H9 (cell line): ENCODE data around the gene GLI2. TPM values are rescaled to one million over a fixed set of nuclear protein-coding genes. Genes with fewer than 3 reads are reported as not detected.
A peak's percentile ranks its signal among the peaks of the same experiment; 100 is the strongest.

Source experiments
- DNase-seq: peaks from one replicate; pipeline ENCODE4 v3.0.0-alpha.2; 2017
- H2AFZ ChIP-seq: one replicate; pipeline ENCODE4 v1.6.1; 2013; ENCODE audit warnings: mild to moderate bottlenecking, low read length, control low read depth, moderate library complexity
- H2AK5ac ChIP-seq: 2 replicates; pipeline ENCODE4 v1.6.1; 2013; ENCODE audit warnings: low read length, control low read depth, mixed read lengths; ENCODE audit not compliant: insufficient read length
- H2BK120ac ChIP-seq: one replicate; pipeline ENCODE4 v1.6.1; 2013; ENCODE audit warnings: low read depth, mild to moderate bottlenecking, low read length, control low read depth, inconsistent platforms; ENCODE audit not compliant: poor library complexity, severe bottlenecking
- H2BK12ac ChIP-seq: 2 replicates; pipeline ENCODE4 v1.6.1; 2013; ENCODE audit warnings: low read length, control low read depth, mixed read lengths, low read depth; ENCODE audit not compliant: insufficient read length
- H2BK15ac ChIP-seq: 2 replicates; pipeline ENCODE4 v1.6.1; 2013; ENCODE audit warnings: low read depth, low read length, control low read depth
- H2BK20ac ChIP-seq: one replicate; pipeline ENCODE4 v1.6.1; 2013; ENCODE audit warnings: low read depth, mild to moderate bottlenecking, low read length, control low read depth, inconsistent platforms; ENCODE audit not compliant: poor library complexity, severe bottlenecking
- H2BK5ac ChIP-seq: 2 replicates; pipeline ENCODE4 v1.6.1; 2013; ENCODE audit warnings: low read length, control low read depth, mixed read lengths; ENCODE audit not compliant: insufficient read length
- H3K14ac ChIP-seq: 2 replicates; pipeline ENCODE4 v1.6.1; 2013; ENCODE audit warnings: low read length, control low read depth; ENCODE audit not compliant: insufficient read depth
- H3K18ac ChIP-seq: 2 replicates; pipeline ENCODE4 v1.6.1; 2013; ENCODE audit warnings: low read depth, mild to moderate bottlenecking, mixed read lengths, low read length, control low read depth; ENCODE audit not compliant: insufficient read length
- H3K23ac ChIP-seq: 2 replicates; pipeline ENCODE4 v1.6.1; 2013; ENCODE audit warnings: low read length, control low read depth, mixed read lengths, low read depth; ENCODE audit not compliant: insufficient read length
- H3K23me2 ChIP-seq: 2 replicates; pipeline ENCODE4 v1.6.1; 2013; ENCODE audit warnings: low read depth, mild to moderate bottlenecking, mixed read lengths, low read length, control low read depth; ENCODE audit not compliant: insufficient read length, poor library complexity, severe bottlenecking
- H3K27ac ChIP-seq: 2 replicates; pipeline ENCODE4 v1.5.1; 2013; ENCODE audit warnings: low read length, control low read depth, mixed read lengths, low read depth; ENCODE audit not compliant: insufficient read length
- H3K27me3 ChIP-seq: 2 replicates; pipeline ENCODE4 v1.6.1; 2013; ENCODE audit warnings: low read length, control low read depth, inconsistent platforms; ENCODE audit not compliant: insufficient read depth
- H3K4ac ChIP-seq: 2 replicates; pipeline ENCODE4 v1.6.1; 2013; ENCODE audit warnings: low read depth, mild to moderate bottlenecking, control low read depth, inconsistent platforms, low read length, moderate library complexity
- H3K4me1 ChIP-seq: 2 replicates; pipeline ENCODE4 v1.6.1; 2013; ENCODE audit warnings: low read length, control low read depth, inconsistent platforms; ENCODE audit not compliant: insufficient read depth
- H3K4me2 ChIP-seq: 2 replicates; pipeline ENCODE4 v1.6.1; 2013; ENCODE audit warnings: low read length, control low read depth, mixed read lengths; ENCODE audit not compliant: insufficient read length, insufficient read depth
- H3K56ac ChIP-seq: 2 replicates; pipeline ENCODE4 v1.6.1; 2013; ENCODE audit warnings: low read depth, mild to moderate bottlenecking, mixed read lengths, low read length, control low read depth; ENCODE audit not compliant: insufficient read length
- H3K79me1 ChIP-seq: 2 replicates; pipeline ENCODE4 v1.6.1; 2013; ENCODE audit warnings: low read depth, mild to moderate bottlenecking, moderate library complexity, low read length, control low read depth, inconsistent platforms; ENCODE audit not compliant: insufficient read depth, poor library complexity, severe bottlenecking
- H3K79me2 ChIP-seq: 2 replicates; pipeline ENCODE4 v1.6.1; 2013; ENCODE audit warnings: low read length, control low read depth, inconsistent platforms; ENCODE audit not compliant: insufficient read depth
- H3K9ac ChIP-seq: 2 replicates; pipeline ENCODE4 v1.6.1; 2013; ENCODE audit warnings: low read length, control low read depth, mixed read lengths; ENCODE audit not compliant: insufficient read length; ENCODE audit errors: extremely low read depth
- H3K9me3 ChIP-seq: one replicate; pipeline ENCODE4 v1.6.1; 2013; ENCODE audit warnings: low read depth, low read length, inconsistent platforms; ENCODE audit not compliant: control insufficient read depth
- H3T11ph ChIP-seq: one replicate; pipeline ENCODE4 v1.6.1; 2013; ENCODE audit warnings: mild to moderate bottlenecking, low read length, control low read depth, inconsistent platforms
- H4K20me1 ChIP-seq: one replicate; pipeline ENCODE4 v1.6.1; 2013; ENCODE audit not compliant: control insufficient read depth, insufficient read length, insufficient read depth
- H4K5ac ChIP-seq: 2 replicates; pipeline ENCODE4 v1.6.1; 2013; ENCODE audit warnings: low read depth, mild to moderate bottlenecking, mixed read lengths, low read length, control low read depth; ENCODE audit not compliant: insufficient read length
- H4K8ac ChIP-seq: replicated peaks from 2 replicates; pipeline ENCODE4 v1.6.1; 2013; ENCODE audit warnings: low read length, control low read depth, mixed read lengths, low read depth; ENCODE audit not compliant: insufficient read length
- H4K91ac ChIP-seq: 2 replicates; pipeline ENCODE4 v1.6.1; 2013; ENCODE audit warnings: low read depth, mild to moderate bottlenecking, moderate library complexity, mixed read lengths, low read length, control low read depth; ENCODE audit not compliant: insufficient read length
- H3K27ac Mint-ChIP-seq, 3 experiments: 2 replicates in 2 of 3; 3 replicates in 1 of 3; pipeline ENCODE4 v1.8.0; 2020 to 2021; ENCODE audit warnings: mixed read lengths in 3 of 3, mild to moderate bottlenecking in 1 of 3, moderate library complexity in 1 of 3
- H3K27me3 Mint-ChIP-seq: 2 replicates; pipeline ENCODE4 v1.8.0; 2021; ENCODE audit warnings: low read depth, mild to moderate bottlenecking, moderate library complexity, mixed read lengths
- H3K36me3 Mint-ChIP-seq, 3 experiments: 2 replicates in 2 of 3; 3 replicates in 1 of 3; pipeline ENCODE4 v1.8.0; 2020 to 2021; ENCODE audit warnings: low read depth in 3 of 3, mixed read lengths in 3 of 3; ENCODE audit not compliant: insufficient read depth in 1 of 3
- H3K4me1 Mint-ChIP-seq, 2 experiments: 2 replicates each; pipeline ENCODE4 v1.8.0; 2020; ENCODE audit warnings: mixed read lengths in 2 of 2
- H3K4me3 Mint-ChIP-seq, 2 experiments: 2 replicates in 1 of 2; 3 replicates in 1 of 2; pipeline ENCODE4 v1.8.0; 2020 to 2021; ENCODE audit warnings: mild to moderate bottlenecking in 2 of 2, mixed read lengths in 2 of 2, moderate library complexity in 1 of 2
- H3K9me3 Mint-ChIP-seq, 2 experiments: 2 replicates in 1 of 2; 3 replicates in 1 of 2; pipeline ENCODE4 v1.8.0; 2020; ENCODE audit warnings: mild to moderate bottlenecking in 2 of 2, mixed read lengths in 2 of 2, moderate library complexity in 1 of 2
- CTCF ChIP-seq: fragments of 200-600 bp; sonication (generic); conservative IDR thresholded peaks from 3 replicates; pipeline ENCODE4 v1.8.0; 2021; ENCODE audit warnings: antibody characterized with exemption, mild to moderate bottlenecking
- WGBS: extraction: QIAGEN DNeasy Blood & Tissue Kit; methylation state at CpG from one replicate; pipeline ENCODE4 v1.1.7; 2013; ENCODE audit warnings: missing lambda C conversion rate, low lambda C conversion rate, mixed read lengths; ENCODE audit not compliant: insufficient read length; ENCODE audit errors: extremely low coverage; 5-methylcytosine and 5-hydroxymethylcytosine counted together
- total RNA-seq: library from RNA; stranded (reverse); gene quantifications from 2 replicates; pipeline ENCODE4 v1.2.1, GENCODE V29; 2021

The GLI2 gene
- total RNA-seq, 1 experiment from 2014 or later, result 56.7 TPM

GRCh38 chr2:120701096-120701495, 34.6 kb upstream of the GLI2 start:
- no peaks in the 10 kb centered on the region; a peak in 1 of 5 replicates for H3K9me3 Mint-ChIP-seq
- no peak for DNase-seq
- Histone ChIP-seq H3K4me1 (peaks cover 2% of the 10 kb centered on the region; the same call in 1 of the 2 replicates), H2AFZ (no peak overlapping the region), H3K4me2 (no peak overlapping the region), H3K23ac (no peak overlapping the region), H4K5ac (no peak overlapping the region), H2BK5ac (no peak overlapping the region), H3K56ac (no peak overlapping the region), H2BK12ac (no peak overlapping the region), H2BK20ac (no peak overlapping the region), H4K91ac (no peak overlapping the region), H4K8ac (no peak overlapping the region), H3K9ac (no peak overlapping the region), H3K18ac (no peak overlapping the region), H4K20me1 (no peaks in the 10 kb centered on the region), H2BK120ac (no peak overlapping the region), H3K9me3 (no peaks in the 10 kb centered on the region), H3K79me2 (no peaks in the 10 kb centered on the region), H3K27me3 (no peaks in the 10 kb centered on the region; the same call in 1 of the 2 replicates), H3K23me2 (no peaks in the 10 kb centered on the region), H3K14ac (no peak overlapping the region), H3K79me1 (no peaks in the 10 kb centered on the region), H2BK15ac (no peak overlapping the region), H3K27ac (no peak overlapping the region), H3K4ac (no peak overlapping the region), H3T11ph (no peak overlapping the region), H2AK5ac (no peak overlapping the region)
- no peak for TF ChIP-seq CTCF
- H3K27ac Mint-ChIP-seq, result peak overlapping the region in 1 of 3 experiments; percentile 31; a peak in 1 of 7 replicates
- WGBS, result no CpG with 5 or more reads among the region's 7 CpGs
- H3K4me1 Mint-ChIP-seq, result peaks cover 67 to 77% of the 10 kb centered on the region in 2 experiments
- H3K4me3 Mint-ChIP-seq, result no peak overlapping the region
- H3K27me3 Mint-ChIP-seq, result peaks cover 59% of the 10 kb centered on the region
- H3K36me3 Mint-ChIP-seq, result no peaks in the 10 kb centered on the region; a peak in 2 of 7 replicates
